PC-9 (cell line): ENCODE measurements around the gene ANO2. TPM values are rescaled to one million over a fixed set of nuclear protein-coding genes. Genes with fewer than 3 reads are reported as not detected.

Experiments used
- BruUV-seq: library from RNA; stranded (reverse); fragments of 400-500 nt; replicated peaks from 2 replicates; lab custom pipeline; 2021; lab: Mats Ljungman, UMichigan
- CTCF ChIA-PET: fragments of 300-600 bp; sonication (Branson Sonifier 250); formaldehyde crosslinking; loops from one replicate; lab custom pipeline; 2022; ENCODE audit warnings: antibody characterized with exemption; lab: Charles Lee
- POLR2A ChIA-PET: fragments of 300-600 bp; sonication (Branson Sonifier 250); formaldehyde crosslinking; loops from one replicate; lab custom pipeline; 2022; ENCODE audit warnings: antibody characterized with exemption; ENCODE audit not compliant: unreplicated experiment; lab: Charles Lee
- DNase-seq, 2 experiments: peaks; one replicate each; pipeline versions ENCODE4 v3.0.0 to v3.0.0-alpha.2; 2015 to 2022; ENCODE audit warnings: mixed read lengths in 1 of 2
- H2AFZ ChIP-seq: fragments of 200-600 bp; sonication (generic); 2 replicates; pipeline ENCODE4 v1.8.1; 2017; ENCODE audit warnings: antibody characterized with exemption
- H3F3A ChIP-seq: fragments of 200-600 bp; sonication (generic); 2 replicates; pipeline ENCODE4 v1.8.1; 2017; ENCODE audit warnings: antibody characterized with exemption, mild to moderate bottlenecking, low read depth; ENCODE audit not compliant: insufficient read depth
- H3K27ac ChIP-seq: fragments of 200-600 bp; sonication (generic); 2 replicates; pipeline ENCODE4 v1.6.1; 2016; ENCODE audit warnings: mixed run types
- H3K27me3 ChIP-seq: fragments of 200-600 bp; sonication (generic); 2 replicates; pipeline ENCODE4 v1.6.1; 2016; ENCODE audit warnings: low read depth, mixed run types; ENCODE audit not compliant: insufficient read depth
- H3K36me3 ChIP-seq: fragments of 200-600 bp; sonication (generic); 2 replicates; pipeline ENCODE4 v1.6.1; 2016; ENCODE audit warnings: low read depth, mixed run types
- H3K4me1 ChIP-seq: fragments of 200-600 bp; sonication (generic); replicated peaks from 2 replicates; pipeline ENCODE4 v1.6.1; 2016; ENCODE audit warnings: mixed run types; ENCODE audit not compliant: insufficient read depth
- H3K4me2 ChIP-seq: fragments of 200-600 bp; sonication (generic); 2 replicates; pipeline ENCODE4 v1.6.1; 2017; ENCODE audit warnings: mixed run types
- H3K4me3 ChIP-seq: fragments of 200-600 bp; sonication (generic); 2 replicates; pipeline ENCODE4 v1.6.1; 2016; ENCODE audit warnings: mixed run types
- H3K79me2 ChIP-seq: fragments of 200-600 bp; sonication (generic); 2 replicates; pipeline ENCODE4 v1.6.1; 2017; ENCODE audit warnings: low read depth, mixed run types
- H3K9me2 ChIP-seq: fragments of 200-600 bp; sonication (generic); 2 replicates; pipeline ENCODE4 v1.8.1; 2017; ENCODE audit warnings: mild to moderate bottlenecking; ENCODE audit not compliant: insufficient read depth
- H3K9me3 ChIP-seq: fragments of 200-600 bp; sonication (generic); 2 replicates; pipeline ENCODE4 v1.8.1; 2016; ENCODE audit warnings: low read depth; ENCODE audit not compliant: insufficient read depth
- H4K20me1 ChIP-seq: fragments of 200-600 bp; sonication (generic); 2 replicates; pipeline ENCODE4 v1.8.1; 2017; ENCODE audit not compliant: insufficient read depth
- CTCF ChIP-seq: fragments of 200-600 bp; sonication (generic); conservative IDR thresholded peaks from 2 replicates; pipeline ENCODE4 v1.6.1; 2017; ENCODE audit warnings: mixed run types, antibody characterized with exemption, mild to moderate bottlenecking, moderate library complexity
- EZH2 ChIP-seq: fragments of 200-600 bp; sonication (generic); IDR thresholded peaks from 2 replicates; pipeline ENCODE4 v1.8.0; 2017; ENCODE audit warnings: antibody characterized with exemption, low read depth
- intact Hi-C: fragments of 100-400 bp; cut with micrococcal nuclease; formaldehyde crosslinking; loops from one replicate; pipeline ENCODE4 v1.10.0; 2022; ENCODE audit not compliant: unreplicated experiment
- total RNA-seq: library from RNA; stranded (reverse); gene quantifications from 2 replicates; pipeline ENCODE4 v1.2.3, GENCODE V29; 2021

Gene ANO2
- total RNA-seq, 1 experiment from 2014 or later: not detected

GRCh38 chr12:5632453-5632852 is 312.6 kb downstream of the ANO2 start:
- H3K4me3 ChIP-seq: no peak overlapping the region
- no peaks in the 10 kb centered on the region for H3K79me2 ChIP-seq
- no peaks in the 10 kb centered on the region for H3K4me1 ChIP-seq
- no peaks in the 10 kb centered on the region for H3K36me3 ChIP-seq
- H2AFZ ChIP-seq: no peak overlapping the region
- TF ChIP-seq EZH2: no peak
- ChIA-PET CTCF (no interaction called here), POLR2A (no interaction called here)
- no peaks in the 10 kb centered on the region for H3K9me2 ChIP-seq
- no peaks in the 10 kb centered on the region; the same call in 1 of the 2 replicates for H3K9me3 ChIP-seq
- H3K27ac ChIP-seq: no peak overlapping the region
- peaks cover 88% of the 10 kb centered on the region for H3K27me3 ChIP-seq
- H4K20me1 ChIP-seq: no peaks in the 10 kb centered on the region
- no peak overlapping the region for H3K4me2 ChIP-seq
- DNase-seq: no peak
- intact Hi-C loops: no loop called here
- H3F3A ChIP-seq: no peaks in the 10 kb centered on the region
- BruUV-seq: no TSS peak

- CTCF ChIA-PET: interaction anchor here (0.6 kb wide), 1 partner anchor 76 kb away, joined by 8 read pairs; no protein-coding TSS in a partner anchor
- Histone ChIP-seq H3K4me2 (no peak overlapping the region), H3K27me3 (peaks cover 97% of the 10 kb centered on the region), H3K27ac (no peak overlapping the region), H3K9me2 (no peaks in the 10 kb centered on the region), H3K79me2 (no peaks in the 10 kb centered on the region), H3K4me3 (no peak overlapping the region), H3K4me1 (no peaks in the 10 kb centered on the region), H3K9me3 (no peaks in the 10 kb centered on the region; the same call in 1 of the 2 replicates), H4K20me1 (no peaks in the 10 kb centered on the region), H3K36me3 (no peaks in the 10 kb centered on the region), H2AFZ (no peak overlapping the region), H3F3A (no peaks in the 10 kb centered on the region)
- no peak for TF ChIP-seq EZH2
- no peak for TF ChIP-seq CTCF
- no TSS peak for BruUV-seq
- intact Hi-C loops: no loop called here
- no peak for DNase-seq
- POLR2A ChIA-PET: interaction anchor here (0.7 kb wide), 1 partner anchor 584 kb away, joined by 4 read pairs; no protein-coding TSS in a partner anchor
Measured at GRCh38 chr12:5631497-5631896, 313.6 kb downstream of the ANO2 start.

- BruUV-seq: no TSS peak
- no peaks in the 10 kb centered on the region for H3F3A ChIP-seq
- H2AFZ ChIP-seq: no peak overlapping the region
- no peak overlapping the region for H3K27ac ChIP-seq
- TF ChIP-seq EZH2 (no peak), CTCF (no peak)
- no peaks in the 10 kb centered on the region for H3K4me1 ChIP-seq
- no peaks in the 10 kb centered on the region; the same call in 1 of the 2 replicates for H3K9me3 ChIP-seq
- H3K9me2 ChIP-seq: no peaks in the 10 kb centered on the region
- H3K4me3 ChIP-seq: no peak overlapping the region
- DNase-seq: no peak
- H4K20me1 ChIP-seq: no peaks in the 10 kb centered on the region
- H3K27me3 ChIP-seq: peaks cover 99% of the 10 kb centered on the region
- H3K36me3 ChIP-seq: no peaks in the 10 kb centered on the region
- CTCF ChIA-PET: no interaction called here
- no peaks in the 10 kb centered on the region for H3K79me2 ChIP-seq
- POLR2A ChIA-PET: no interaction called here
- intact Hi-C loops: no loop called here
- no peak overlapping the region for H3K4me2 ChIP-seq
Measured at GRCh38 chr12:5630726-5631125, 314.3 kb downstream of the ANO2 start.

- H3K79me2 ChIP-seq: no peaks in the 10 kb centered on the region
- H3K9me2 ChIP-seq: no peaks in the 10 kb centered on the region
- no peak overlapping the region for H2AFZ ChIP-seq
- H3K4me2 ChIP-seq: no peak overlapping the region
- intact Hi-C loops: no loop called here
- no peak for DNase-seq
- TF ChIP-seq CTCF (no peak), EZH2 (no peak)
- ChIA-PET POLR2A (no interaction called here), CTCF (no interaction called here)
- no peaks in the 10 kb centered on the region; the same call in 1 of the 2 replicates for H3K9me3 ChIP-seq
- no peaks in the 10 kb centered on the region for H3K4me1 ChIP-seq
- H3K4me3 ChIP-seq: no peak overlapping the region
- H3K36me3 ChIP-seq: no peaks in the 10 kb centered on the region
- no TSS peak for BruUV-seq
- no peak overlapping the region for H3K27ac ChIP-seq
- H3K27me3 ChIP-seq: peaks cover 97% of the 10 kb centered on the region
- H4K20me1 ChIP-seq: no peaks in the 10 kb centered on the region
- H3F3A ChIP-seq: no peaks in the 10 kb centered on the region
Measured at GRCh38 chr12:5628501-5628900, 316.6 kb downstream of the ANO2 start.
